GM18868 (cell line): Measurements from ENCODE around the gene UPF2.
"Not testable (repeated sequence)": the region's sequence is repeated elsewhere in the genome, so short reads cannot be mapped to it uniquely, and the experiment has no call there.

ENCODE experiments used
- ATAC-seq: cut with Tn5 transposase; IDR thresholded peaks from one replicate; pipeline ENCODE4 v1.9.1; 2021; ENCODE audit warnings: mild to moderate bottlenecking, moderate library complexity; ENCODE audit not compliant: unreplicated experiment

The UPF2 gene

GRCh38 chr10:11908536-11908935 lies 134.1 kb downstream of the UPF2 start:
- no peak for ATAC-seq

- no peak for ATAC-seq
Measured at GRCh38 chr10:11907914-11908313, 134.7 kb downstream of the UPF2 start.

GRCh38 chr10:11906714-11907113 lies 135.9 kb downstream of the UPF2 start:
- ATAC-seq, result peak; percentile 60

- no peak for ATAC-seq
Measured at GRCh38 chr10:11902646-11903045, 140.0 kb downstream of the UPF2 start.

- no peak for ATAC-seq
Measured at GRCh38 chr10:11901833-11902475, 140.7 kb downstream of the UPF2 start.

- ATAC-seq, result no peak
Measured at GRCh38 chr10:11901454-11901832, 141.2 kb downstream of the UPF2 start.

- no peak for ATAC-seq
Measured at GRCh38 chr10:11901036-11901301, 141.6 kb downstream of the UPF2 start.

- ATAC-seq, result no peak
Measured at GRCh38 chr10:11899067-11899876, 143.3 kb downstream of the UPF2 start.

- ATAC-seq, result no peak
Measured at GRCh38 chr10:11898372-11899066, 144.1 kb downstream of the UPF2 start.

- ATAC-seq, result no peak
Measured at GRCh38 chr10:11898033-11898371, 144.6 kb downstream of the UPF2 start.

GRCh38 chr10:11896549-11897200 lies 145.9 kb downstream of the UPF2 start:
- no peak for ATAC-seq

- no peak for ATAC-seq
Measured at GRCh38 chr10:11895598-11895997, 147.0 kb downstream of the UPF2 start.

GRCh38 chr10:11895108-11895466 lies 147.5 kb downstream of the UPF2 start:
- no peak for ATAC-seq

- no peak for ATAC-seq
Measured at GRCh38 chr10:11894381-11895107, 148.1 kb downstream of the UPF2 start.

GRCh38 chr10:11893749-11894278 lies 148.8 kb downstream of the UPF2 start:
- ATAC-seq, result no peak

GRCh38 chr10:11891776-11892486 lies 150.7 kb downstream of the UPF2 start:
- no peak for ATAC-seq

- ATAC-seq, result not testable (repeated sequence)
Measured at GRCh38 chr10:11889263-11889662, 153.3 kb downstream of the UPF2 start.

- ATAC-seq, result no peak
Measured at GRCh38 chr10:11887381-11888227, 155.0 kb downstream of the UPF2 start.

- ATAC-seq, result peak; percentile 71
Measured at GRCh38 chr10:11886851-11887250, 155.8 kb downstream of the UPF2 start.
